GM15510 (cell line): ENCODE data around the gene QRICH1.

ENCODE experiments used
- POLR2A ChIP-seq: IDR thresholded peaks from 3 replicates; pipeline ENCODE4 v1.6.1; 2011; ENCODE audit warnings: borderline replicate concordance; ENCODE audit not compliant: insufficient read length; ENCODE audit errors: extremely low read depth

Gene QRICH1

DNA sequence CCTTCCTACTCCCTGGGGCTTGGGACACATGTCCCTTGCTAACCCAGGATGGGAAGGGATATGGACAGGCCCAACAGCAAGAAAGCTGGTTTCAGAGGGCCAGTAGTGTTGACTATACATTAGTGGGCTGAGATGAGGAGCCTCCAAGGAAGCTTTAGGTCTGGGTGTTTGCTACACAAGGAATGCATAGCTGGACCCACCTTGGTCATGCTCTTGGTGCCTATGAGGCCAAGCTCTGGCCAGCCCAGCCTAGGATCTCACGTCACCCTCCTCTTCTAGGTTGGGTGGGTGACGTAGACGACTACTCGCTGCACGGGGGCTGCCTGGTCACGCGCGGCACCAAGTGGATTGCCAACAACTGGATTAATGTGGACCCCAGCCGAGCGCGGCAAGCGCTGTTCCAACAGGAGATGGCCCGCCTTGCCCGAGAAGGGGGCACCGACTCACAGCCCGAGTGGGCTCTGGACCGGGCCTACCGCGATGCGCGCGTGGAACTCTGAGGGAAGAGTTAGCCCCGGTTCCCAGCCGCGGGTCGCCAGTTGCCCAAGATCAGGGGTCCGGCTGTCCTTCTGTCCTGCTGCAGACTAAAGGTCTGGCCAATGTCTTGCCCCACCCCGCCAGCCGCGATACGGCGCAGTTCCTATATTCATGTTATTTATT, 87.3 kb downstream of the QRICH1 start:
- no peak for TF ChIP-seq POLR2A

DNA sequence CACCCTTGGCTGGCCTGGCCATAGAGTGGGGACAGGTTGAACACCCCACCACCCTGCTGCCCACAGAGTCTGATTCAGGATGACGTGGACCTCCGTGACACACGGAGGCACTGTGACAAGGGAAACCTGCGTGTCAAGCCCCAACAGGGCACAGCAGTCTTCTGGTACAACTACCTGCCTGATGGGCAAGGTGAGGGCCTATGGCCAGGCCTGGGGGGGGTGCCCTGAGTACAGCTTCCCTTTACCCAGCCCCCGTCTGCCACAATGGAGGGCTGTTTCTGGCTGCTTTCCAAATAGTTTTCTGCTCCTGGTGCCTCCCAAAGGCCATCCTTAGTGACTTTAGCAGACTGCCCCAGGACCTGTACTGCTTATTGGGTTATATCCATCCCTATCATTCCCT, 87.9 kb downstream of the QRICH1 start:
- TF ChIP-seq POLR2A, result no peak

DNA sequence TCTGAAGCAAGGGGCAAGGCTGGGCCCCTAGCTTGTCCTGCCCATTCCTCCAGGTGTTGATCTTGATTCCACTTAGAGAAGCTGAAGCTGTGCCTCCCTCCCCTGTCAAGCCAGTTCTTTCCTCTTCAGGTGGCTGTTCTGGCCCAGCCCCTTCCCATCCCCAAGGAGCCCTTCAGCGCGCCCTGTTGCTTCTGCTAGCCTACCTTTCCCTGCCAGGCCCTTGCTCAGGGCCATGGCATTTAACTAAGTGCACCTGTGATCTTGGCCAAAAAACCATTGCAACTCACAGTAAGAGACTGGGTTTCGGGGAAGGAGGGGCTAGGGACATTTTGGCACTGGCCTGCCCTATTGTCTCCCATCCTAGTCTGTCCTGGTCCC, 88.6 kb downstream of the QRICH1 start:
- no peak for TF ChIP-seq POLR2A

DNA sequence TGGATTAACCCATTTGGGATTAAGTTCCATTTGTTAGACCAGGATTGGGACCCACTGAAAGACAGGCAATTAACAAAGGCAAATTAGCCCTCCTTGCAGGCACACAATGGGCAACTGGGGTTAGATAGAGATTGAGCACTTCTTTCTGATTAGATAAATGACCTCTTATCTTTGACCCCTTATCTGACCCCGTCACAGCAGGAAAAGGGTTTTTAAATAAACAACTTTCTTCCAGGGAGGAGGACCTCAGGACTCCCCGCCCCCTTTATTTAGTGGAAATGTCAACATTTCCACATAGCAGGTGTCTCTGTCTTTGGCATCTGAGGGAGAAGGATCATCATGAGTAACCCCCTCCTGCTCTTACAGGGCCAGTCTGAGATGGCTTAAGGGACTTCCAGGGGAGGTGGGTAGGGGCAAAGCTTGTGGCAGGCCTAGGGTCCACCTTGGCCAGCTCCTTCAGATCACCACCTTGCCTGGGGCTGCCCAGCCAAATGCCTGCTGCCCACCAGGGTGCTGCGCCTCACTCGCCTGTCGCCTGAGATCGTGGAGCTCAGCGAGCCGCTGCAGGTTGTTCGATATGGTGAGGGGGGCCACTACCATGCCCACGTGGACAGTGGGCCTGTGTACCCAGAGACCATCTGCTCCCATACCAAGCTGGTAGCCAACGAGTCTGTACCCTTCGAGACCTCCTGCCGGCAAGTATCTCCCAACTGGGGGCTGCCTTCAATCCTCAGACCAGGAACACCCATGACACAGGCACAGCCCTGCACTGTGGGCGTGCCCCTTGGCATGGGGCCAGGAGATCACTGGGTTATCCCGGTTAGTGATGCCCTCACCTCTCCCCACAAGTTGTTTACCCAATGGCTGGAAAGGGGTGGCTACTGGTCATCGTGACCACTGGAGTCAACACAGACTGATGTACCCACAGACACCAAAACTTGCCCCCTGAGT, 89.2 kb downstream of the QRICH1 start:
- no peak for TF ChIP-seq POLR2A

DNA sequence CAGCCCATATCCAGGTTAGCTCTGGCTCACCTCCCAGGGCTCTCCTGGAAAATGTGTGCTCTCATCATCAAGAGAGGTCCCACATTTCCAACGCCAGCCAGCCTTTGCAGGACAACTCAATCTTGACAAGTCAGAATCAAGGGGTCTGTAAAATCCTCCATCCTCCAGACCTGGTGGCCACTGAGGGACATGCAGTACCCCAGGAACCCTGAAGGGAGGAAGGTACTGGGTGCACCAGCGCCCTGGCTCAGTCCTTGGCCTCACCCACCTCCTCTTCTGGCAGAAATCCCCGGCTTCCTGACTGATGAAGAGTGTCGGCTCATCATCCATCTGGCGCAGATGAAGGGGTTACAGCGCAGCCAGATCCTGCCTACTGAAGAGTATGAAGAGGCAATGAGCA, 92.7 kb downstream of the QRICH1 start:
- no peak for TF ChIP-seq POLR2A

DNA sequence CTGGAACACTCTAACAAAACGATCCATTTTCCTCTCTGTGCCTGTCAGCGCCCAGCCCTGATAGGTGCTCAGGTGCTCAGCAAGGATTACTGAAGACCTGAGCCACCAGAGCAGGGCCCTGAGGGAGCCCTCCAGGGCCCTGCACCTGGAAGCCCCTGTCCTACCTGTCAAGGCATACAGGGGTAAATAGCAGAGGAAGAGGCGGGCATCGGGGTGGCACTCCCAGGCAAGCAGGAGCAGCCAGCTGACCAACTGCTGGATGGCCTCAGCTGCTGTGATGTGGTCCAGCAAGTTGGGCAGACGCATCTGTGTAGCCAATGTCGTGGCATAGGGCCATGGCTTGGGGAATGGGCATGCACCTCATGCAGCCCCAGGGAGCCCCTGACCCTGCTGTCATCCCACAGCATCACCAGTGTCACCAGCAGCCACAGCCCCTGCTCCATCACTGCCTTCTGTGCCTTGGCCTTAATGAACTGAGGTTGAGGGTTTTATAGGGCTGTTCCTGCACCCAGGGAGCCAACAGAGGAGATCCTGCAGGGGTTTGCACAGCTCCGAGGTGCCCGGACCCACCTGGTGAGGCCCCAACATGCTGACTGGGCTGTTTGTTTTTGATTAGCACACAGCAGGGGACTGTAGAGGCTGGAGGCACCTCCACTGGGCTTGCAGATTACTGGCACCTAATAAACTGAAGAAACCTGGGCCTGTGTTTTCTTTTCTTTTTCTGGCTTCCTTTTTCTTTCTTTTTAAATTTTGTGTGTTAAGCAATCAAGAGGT, 94.6 kb downstream of the QRICH1 start:
- TF ChIP-seq POLR2A, result no peak

DNA sequence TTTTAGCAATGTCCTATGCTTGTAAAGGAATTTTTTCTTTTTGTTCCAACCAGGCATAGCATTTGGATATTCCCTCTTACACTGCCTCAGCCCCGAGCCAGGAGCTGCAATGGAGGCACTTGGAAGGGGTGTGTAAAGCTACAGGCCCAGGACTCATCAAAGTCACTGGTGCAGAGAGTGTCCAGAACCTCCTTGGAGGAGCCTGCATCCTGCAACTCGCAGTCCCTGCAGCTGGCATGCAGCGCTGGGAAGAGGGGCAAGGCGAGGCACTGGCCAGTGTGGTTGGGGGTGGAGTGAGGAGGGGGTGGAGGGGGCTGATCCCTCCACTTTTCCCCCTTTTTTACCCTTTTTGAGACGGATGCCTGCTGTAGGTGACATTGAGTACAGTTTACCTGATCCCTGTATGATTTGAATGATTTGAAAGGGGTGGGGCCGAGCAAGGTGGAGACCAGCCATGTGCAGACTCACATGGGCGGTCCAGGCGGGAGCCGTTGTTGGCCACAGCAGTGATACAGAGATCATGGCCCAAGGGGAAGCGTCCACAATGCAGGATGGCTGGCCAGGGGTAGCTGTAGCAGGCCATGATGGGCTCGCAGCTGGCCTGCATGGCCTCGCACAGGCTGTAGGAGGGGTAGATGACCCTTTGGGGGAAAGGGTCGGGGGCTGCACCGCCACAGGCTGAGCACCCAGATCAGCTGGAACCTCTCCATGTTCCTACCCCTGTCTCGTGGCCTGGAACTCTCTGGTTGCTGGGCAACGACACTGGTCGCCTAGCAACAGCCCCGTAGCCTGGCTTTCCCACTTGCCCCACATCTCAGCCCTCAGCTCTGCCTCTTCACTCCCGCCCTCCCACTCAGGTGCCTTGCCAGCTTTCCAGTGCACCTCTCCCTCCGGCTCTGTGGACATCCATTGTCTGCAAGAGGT, 95.9 kb downstream of the QRICH1 start:
- no peak for TF ChIP-seq POLR2A

DNA sequence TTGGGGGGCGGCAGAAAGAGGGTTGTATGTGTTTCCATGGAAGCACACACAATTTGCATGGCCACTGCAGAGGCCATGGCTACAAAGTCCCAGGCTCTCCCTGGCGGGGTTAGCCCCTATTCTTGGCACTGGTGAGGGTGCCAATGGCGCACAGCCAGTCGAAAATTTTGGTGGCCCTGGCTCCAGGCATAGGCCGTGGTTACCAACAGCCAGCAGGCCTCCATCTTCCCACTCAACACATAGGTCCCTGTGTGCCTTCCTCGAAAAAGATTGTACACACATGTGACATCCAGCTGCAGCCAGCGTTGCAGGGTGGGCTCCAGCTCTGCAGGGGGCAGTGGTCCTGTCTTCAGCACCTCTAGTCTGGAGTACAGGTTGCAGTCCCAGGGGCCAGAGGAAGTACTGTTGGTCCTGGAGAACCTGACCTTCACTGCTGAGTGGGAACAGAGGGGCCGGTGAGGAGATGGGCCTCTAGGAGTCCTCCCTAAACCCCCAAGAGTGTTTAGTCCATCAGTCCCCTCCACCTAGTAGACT, 96.7 kb downstream of the QRICH1 start:
- no peak for TF ChIP-seq POLR2A

DNA sequence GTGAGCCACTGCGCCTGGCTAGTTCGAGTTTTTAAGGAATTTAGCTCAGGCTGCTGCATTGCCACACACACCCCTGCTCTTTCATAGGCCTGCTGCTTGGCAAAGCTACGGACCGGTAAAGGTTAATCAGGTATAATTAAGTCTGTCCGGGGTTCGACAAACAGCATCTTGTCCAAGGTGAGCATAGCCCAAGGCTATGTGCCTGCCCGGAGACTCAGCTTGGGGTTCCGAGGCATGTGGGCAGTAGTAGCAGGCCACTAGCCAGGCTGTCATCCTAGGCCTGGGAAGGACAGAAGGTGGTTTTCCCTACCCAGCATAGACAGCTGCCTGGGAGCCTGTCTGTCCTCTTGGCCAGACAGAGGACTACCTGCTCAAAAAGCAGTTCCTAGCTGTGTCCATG, 97.2 kb downstream of the QRICH1 start:
- TF ChIP-seq POLR2A, result no peak

DNA sequence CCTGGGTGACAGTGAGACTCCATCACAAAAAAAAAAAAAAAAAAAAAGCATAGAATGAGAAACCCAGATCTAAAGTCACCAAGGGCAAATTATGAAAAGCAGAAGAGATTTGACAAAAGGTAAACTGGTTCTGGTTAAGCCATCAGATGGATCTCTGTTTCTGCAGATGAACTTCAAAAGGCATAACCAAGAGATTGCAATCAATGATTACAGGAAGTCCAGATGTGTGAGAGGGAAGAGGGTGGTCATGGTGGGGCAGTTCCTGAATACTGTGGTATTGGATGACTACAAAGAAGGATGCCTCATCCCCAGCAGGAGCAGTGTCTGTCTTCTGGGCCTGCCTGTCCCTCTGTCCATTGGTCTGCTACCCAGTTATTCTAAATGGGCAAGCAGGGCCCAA, 100.0 kb downstream of the QRICH1 start:
- TF ChIP-seq POLR2A, result no peak

DNA sequence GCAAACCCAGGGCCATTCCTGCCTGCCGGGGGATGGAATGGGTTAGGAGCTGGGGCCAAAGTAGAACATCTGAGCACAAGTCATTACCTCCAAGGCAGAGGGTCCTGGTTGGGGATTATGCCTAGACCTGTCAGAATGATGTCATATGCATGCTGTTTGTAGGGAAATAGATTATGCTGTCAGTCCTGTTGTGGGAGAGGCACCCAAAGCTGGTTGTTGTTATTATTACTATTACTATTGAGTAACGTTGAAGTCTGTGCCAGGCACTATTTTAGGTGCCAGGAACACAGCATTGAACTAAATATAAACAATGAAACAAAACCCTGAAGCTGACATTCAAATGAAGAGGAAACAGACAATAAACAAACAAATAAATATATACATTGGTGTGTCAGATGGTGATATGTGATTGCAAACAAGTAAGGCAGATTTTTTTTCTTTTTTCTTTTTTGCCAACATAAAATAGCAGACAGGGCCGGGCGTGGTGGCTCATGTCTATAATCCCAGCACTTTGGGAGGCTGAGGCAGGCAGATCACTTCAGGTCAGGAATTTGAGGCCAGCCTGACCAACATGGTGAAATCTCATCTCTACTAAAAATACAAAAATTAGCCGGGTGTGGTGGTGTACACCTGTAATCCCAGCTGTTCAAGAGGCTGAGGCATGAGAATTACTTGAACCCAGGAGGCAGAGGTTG, 101.9 kb downstream of the QRICH1 start:
- no peak for TF ChIP-seq POLR2A

DNA sequence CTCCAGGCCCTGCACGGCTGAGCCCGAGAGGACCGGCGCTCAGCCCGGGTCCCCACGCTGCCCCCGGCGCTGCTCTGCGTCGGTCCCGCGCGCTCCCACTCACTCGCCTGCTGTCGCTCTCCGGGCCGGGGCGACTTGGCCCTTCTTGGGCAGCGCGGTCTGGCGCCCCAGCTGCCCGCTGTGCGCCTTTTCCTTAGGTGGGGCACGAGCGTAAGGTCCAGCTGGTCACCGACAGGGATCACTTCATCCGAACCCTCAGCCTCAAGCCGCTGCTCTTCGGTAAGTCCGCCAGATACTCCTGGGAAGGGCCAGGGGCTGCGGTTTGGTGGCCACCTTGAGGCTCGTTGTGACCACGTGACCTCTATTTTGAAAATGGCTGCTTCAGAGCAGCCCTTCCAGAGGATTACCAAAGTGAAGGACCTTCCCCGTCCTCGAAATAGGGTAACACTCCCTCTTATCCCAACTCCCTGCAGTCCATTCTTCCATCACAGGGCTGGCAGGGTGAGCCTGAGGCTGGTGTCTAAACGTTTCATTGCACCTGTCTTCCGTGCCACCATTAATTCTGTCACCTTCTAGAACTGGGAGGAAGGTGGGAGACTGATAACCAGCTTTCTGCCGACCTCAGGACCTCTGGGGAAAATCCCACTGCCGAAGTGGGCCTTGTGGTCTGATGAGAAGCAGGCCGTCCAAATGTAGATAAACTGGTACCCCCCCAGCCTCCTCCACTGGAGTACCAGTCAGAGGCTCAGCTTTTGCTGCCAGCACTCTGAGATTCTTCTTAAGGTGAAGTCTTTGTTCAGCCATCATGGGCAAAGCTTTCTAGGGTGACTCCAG, 103.0 kb downstream of the QRICH1 start:
- peak; percentile 20 for TF ChIP-seq POLR2A
